ENCODE measurements around the gene IL16.

DNA sequence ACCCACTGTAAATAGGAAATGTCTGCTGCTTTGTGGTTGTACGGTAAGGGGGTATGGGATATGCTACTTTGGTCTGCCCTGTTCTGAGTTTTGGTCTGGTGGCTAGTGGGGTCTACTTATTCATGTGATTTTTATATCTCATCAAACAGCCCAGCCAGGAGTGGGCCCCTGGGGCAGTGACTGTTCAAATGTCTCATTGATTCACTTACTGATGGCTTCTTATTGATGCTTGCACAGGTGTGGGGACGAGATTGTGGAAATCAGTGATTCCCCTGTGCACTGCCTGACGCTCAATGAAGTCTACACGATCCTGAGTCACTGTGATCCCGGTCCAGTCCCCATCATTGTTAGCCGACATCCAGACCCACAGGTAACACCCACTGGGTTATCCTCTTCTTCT is 88.8 kb downstream of the IL16 start:
- TF ChIP-seq, protein P1, sequence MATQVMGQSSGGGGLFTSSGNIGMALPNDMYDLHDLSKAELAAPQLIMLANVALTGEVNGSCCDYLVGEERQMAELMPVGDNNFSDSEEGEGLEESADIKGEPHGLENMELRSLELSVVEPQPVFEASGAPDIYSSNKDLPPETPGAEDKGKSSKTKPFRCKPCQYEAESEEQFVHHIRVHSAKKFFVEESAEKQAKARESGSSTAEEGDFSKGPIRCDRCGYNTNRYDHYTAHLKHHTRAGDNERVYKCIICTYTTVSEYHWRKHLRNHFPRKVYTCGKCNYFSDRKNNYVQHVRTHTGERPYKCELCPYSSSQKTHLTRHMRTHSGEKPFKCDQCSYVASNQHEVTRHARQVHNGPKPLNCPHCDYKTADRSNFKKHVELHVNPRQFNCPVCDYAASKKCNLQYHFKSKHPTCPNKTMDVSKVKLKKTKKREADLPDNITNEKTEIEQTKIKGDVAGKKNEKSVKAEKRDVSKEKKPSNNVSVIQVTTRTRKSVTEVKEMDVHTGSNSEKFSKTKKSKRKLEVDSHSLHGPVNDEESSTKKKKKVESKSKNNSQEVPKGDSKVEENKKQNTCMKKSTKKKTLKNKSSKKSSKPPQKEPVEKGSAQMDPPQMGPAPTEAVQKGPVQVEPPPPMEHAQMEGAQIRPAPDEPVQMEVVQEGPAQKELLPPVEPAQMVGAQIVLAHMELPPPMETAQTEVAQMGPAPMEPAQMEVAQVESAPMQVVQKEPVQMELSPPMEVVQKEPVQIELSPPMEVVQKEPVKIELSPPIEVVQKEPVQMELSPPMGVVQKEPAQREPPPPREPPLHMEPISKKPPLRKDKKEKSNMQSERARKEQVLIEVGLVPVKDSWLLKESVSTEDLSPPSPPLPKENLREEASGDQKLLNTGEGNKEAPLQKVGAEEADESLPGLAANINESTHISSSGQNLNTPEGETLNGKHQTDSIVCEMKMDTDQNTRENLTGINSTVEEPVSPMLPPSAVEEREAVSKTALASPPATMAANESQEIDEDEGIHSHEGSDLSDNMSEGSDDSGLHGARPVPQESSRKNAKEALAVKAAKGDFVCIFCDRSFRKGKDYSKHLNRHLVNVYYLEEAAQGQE (IDR thresholded peaks at IDR 0.05; ENCODE audit: low read depth) = no peak
- TF ChIP-seq POLR2A (IDR thresholded peaks at IDR 0.05; ENCODE audit: borderline replicate concordance, extremely low read depth, insufficient read depth, insufficient read length) (no peak), TCF7L2 (IDR thresholded peaks at IDR 0.05; ENCODE audit: borderline replicate concordance, extremely low read depth, insufficient read depth, insufficient read length) (no peak), EZH2phosphoT487 (IDR thresholded peaks at IDR 0.05; ENCODE audit: borderline replicate concordance) (no peak), SP1 (IDR thresholded peaks at IDR 0.05; ENCODE audit: low read depth) (no peak), ZFX (IDR thresholded peaks at IDR 0.05) (no peak), SRF (IDR thresholded peaks at IDR 0.05; ENCODE audit: low read depth) (no peak), POLR2AphosphoS5 (IDR thresholded peaks at IDR 0.05; ENCODE audit: low read depth, low read length) (no peak), ZBTB33 (IDR thresholded peaks at IDR 0.05; ENCODE audit: extremely low read depth, insufficient replicate concordance, low read length) (no peak), CEBPB (IDR thresholded peaks at IDR 0.05; ENCODE audit: low read depth) (no peak), EGR1 (IDR thresholded peaks at IDR 0.05; ENCODE audit: low read depth) (no peak), RAD21 (IDR thresholded peaks at IDR 0.05; ENCODE audit: low read depth) (no peak), ATF3 (IDR thresholded peaks at IDR 0.05) (no peak)
- TF ChIP-seq, protein P2, sequence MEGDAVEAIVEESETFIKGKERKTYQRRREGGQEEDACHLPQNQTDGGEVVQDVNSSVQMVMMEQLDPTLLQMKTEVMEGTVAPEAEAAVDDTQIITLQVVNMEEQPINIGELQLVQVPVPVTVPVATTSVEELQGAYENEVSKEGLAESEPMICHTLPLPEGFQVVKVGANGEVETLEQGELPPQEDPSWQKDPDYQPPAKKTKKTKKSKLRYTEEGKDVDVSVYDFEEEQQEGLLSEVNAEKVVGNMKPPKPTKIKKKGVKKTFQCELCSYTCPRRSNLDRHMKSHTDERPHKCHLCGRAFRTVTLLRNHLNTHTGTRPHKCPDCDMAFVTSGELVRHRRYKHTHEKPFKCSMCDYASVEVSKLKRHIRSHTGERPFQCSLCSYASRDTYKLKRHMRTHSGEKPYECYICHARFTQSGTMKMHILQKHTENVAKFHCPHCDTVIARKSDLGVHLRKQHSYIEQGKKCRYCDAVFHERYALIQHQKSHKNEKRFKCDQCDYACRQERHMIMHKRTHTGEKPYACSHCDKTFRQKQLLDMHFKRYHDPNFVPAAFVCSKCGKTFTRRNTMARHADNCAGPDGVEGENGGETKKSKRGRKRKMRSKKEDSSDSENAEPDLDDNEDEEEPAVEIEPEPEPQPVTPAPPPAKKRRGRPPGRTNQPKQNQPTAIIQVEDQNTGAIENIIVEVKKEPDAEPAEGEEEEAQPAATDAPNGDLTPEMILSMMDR (IDR thresholded peaks at IDR 0.05 in 2 of 3, conservative IDR thresholded peaks at IDR 0.05 in 1 of 3; ENCODE audit: borderline replicate concordance in 1 of 3, insufficient read depth in 1 of 3, low read depth in 2 of 3, low read length in 2 of 3) = no peak

All from HCT116 (cell line).